ENCODE data around the gene CLEC2B.

GRCh38 chr12:9902539-9903228 lies 33.5 kb upstream of the CLEC2B start:
- TF ChIP-seq, protein P1, sequence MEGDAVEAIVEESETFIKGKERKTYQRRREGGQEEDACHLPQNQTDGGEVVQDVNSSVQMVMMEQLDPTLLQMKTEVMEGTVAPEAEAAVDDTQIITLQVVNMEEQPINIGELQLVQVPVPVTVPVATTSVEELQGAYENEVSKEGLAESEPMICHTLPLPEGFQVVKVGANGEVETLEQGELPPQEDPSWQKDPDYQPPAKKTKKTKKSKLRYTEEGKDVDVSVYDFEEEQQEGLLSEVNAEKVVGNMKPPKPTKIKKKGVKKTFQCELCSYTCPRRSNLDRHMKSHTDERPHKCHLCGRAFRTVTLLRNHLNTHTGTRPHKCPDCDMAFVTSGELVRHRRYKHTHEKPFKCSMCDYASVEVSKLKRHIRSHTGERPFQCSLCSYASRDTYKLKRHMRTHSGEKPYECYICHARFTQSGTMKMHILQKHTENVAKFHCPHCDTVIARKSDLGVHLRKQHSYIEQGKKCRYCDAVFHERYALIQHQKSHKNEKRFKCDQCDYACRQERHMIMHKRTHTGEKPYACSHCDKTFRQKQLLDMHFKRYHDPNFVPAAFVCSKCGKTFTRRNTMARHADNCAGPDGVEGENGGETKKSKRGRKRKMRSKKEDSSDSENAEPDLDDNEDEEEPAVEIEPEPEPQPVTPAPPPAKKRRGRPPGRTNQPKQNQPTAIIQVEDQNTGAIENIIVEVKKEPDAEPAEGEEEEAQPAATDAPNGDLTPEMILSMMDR (conservative IDR thresholded peaks at IDR 0.05), result no peak
- no peak for TF ChIP-seq ZFX (IDR thresholded peaks at IDR 0.05)

Measured in C4-2B (cell line).